HUES48 (cell line): ENCODE measurements around the gene SAMM50.
A peak's percentile ranks its signal among the peaks of the same experiment; 100 is the strongest.

Source experiments
- H3K27ac ChIP-seq: one replicate; pipeline ENCODE4 v1.7.0; 2013; ENCODE audit warnings: low read depth, low read length, inconsistent platforms
- H3K27me3 ChIP-seq: 2 replicates; pipeline ENCODE4 v1.6.1; 2013; ENCODE audit warnings: mild to moderate bottlenecking, low read length; ENCODE audit not compliant: control insufficient read depth, insufficient read depth
- H3K36me3 ChIP-seq: 2 replicates; pipeline ENCODE4 v1.6.1; 2013; ENCODE audit warnings: low read length; ENCODE audit not compliant: control insufficient read depth, insufficient read depth
- H3K4me1 ChIP-seq: 2 replicates; pipeline ENCODE4 v1.6.1; 2013; ENCODE audit warnings: mild to moderate bottlenecking, low read length; ENCODE audit not compliant: control insufficient read depth, insufficient read depth
- H3K4me3 ChIP-seq: 2 replicates; pipeline ENCODE4 v1.5.1; 2013; ENCODE audit warnings: mild to moderate bottlenecking, low read depth, low read length
- H3K9ac ChIP-seq: 2 replicates; pipeline ENCODE4 v1.6.1; 2013; ENCODE audit warnings: mild to moderate bottlenecking, low read depth, low read length, moderate library complexity
- H3K9me3 ChIP-seq: 2 replicates; pipeline ENCODE4 v1.6.1; 2013; ENCODE audit warnings: low read length; ENCODE audit not compliant: control insufficient read depth, insufficient read depth

SAMM50 gene

DNA sequence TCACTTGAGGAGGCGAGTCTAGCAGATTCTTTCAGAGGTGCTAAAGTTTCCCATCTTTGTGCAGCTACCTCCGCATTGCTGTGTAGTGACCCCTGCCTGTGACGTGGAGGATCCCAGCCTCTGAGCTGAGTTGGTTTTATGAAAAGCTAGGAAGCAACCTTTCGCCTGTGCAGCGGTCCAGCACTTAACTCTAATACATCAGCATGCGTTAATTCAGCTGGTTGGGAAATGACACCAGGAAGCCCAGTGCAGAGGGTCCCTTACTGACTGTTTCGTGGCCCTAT, 8.9 kb upstream of the SAMM50 start:
- H3K9ac ChIP-seq = no peak overlapping the region
- no peaks in the 10 kb centered on the region for H3K4me1 ChIP-seq
- no peaks in the 10 kb centered on the region for H3K27me3 ChIP-seq
- H3K4me3 ChIP-seq = no peak overlapping the region
- H3K27ac ChIP-seq = no peak overlapping the region
- H3K9me3 ChIP-seq = no peaks in the 10 kb centered on the region
- H3K36me3 ChIP-seq = peaks cover 47% of the 10 kb centered on the region

DNA sequence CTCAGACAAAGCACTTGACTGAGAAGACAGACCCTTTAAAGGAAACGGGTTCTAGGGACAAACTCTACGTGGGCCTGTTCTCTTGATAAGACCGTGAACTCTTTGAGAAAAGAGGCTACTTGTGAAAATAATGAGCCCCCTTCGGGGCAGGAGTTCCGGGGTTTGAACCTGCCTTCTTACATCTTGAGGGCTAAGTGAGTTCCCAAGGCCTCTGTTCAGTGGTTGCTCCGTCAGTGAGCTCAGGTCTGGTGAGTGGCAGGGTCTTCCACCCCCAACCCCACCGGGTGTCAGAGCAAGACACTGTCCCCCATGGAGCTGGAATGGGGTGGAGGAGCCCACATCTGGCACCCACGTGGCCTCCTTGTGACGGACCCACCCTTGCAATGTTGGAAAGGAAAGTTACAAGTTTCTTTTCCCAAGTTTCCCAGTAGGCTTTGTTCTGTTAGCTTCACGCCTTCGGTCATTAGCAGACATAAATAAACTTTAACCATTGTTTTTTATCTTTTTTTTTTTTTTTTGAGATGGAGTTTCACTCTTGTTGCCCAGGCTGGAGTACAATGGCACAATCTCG, 6.3 kb upstream of the SAMM50 start:
- Histone ChIP-seq H3K36me3 (peaks cover 27% of the 10 kb centered on the region), H3K9ac (no peak overlapping the region), H3K9me3 (no peaks in the 10 kb centered on the region)

DNA sequence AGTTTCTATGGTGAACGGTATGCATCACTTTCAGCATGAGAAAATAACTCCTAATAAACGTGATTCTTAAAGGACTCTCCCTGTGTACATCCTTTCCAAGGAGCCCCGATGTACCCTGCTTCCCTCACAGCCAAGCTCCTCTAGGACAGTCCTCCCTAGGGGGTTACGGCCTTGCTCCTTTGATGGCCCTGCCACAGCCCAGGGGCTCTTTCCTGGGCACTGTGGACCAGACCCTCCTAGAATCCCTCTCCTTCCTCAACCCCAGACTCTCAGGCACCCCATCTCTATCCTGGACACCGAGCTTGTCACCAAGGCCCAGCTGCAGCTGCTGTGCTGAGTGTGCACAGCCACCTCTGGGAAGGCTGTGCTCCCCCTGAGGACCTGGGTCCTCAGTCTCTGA, 3.9 kb upstream of the SAMM50 start:
- H3K36me3 ChIP-seq = peaks cover 9% of the 10 kb centered on the region

More for the DNA sequence above, 6.3 kb upstream of the SAMM50 start:
- H3K4me3 ChIP-seq = no peak overlapping the region
- no peaks in the 10 kb centered on the region for H3K27me3 ChIP-seq
- no peaks in the 10 kb centered on the region; the same call in 1 of the 2 replicates for H3K4me1 ChIP-seq
- no peak overlapping the region for H3K27ac ChIP-seq

DNA sequence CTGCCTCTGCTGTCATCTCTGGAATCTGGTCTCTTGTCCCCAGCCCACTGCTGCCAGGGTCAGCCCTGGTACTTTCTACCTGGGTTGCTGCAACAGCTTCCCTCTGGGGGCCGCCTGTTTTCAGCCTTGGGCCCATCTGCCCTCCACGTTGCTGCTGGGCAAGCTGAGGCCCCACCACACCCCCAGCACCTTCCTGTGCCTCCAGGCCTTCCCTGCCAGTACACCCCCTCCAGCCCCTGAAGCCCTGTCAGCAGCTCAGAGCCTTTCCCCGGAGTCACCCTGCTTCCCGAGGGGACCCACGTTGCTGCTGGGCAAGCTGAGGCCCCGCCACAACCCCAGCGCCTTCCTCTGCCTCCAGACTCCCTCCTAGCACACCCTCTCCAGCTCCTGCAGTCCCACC, 3.3 kb upstream of the SAMM50 start:
- Histone ChIP-seq H3K36me3 (0 out of 2 replicates have a peak, but pooled peaks cover 4% of the 10 kb centered on the region), H3K4me3 (no peak overlapping the region), H3K27me3 (no peaks in the 10 kb centered on the region), H3K9me3 (no peaks in the 10 kb centered on the region), H3K9ac (no peak overlapping the region), H3K27ac (no peak overlapping the region), H3K4me1 (peaks cover 15% of the 10 kb centered on the region)

More for the DNA sequence above, 3.9 kb upstream of the SAMM50 start:
- H3K4me1 ChIP-seq = peaks cover 10% of the 10 kb centered on the region
- H3K9me3 ChIP-seq = no peaks in the 10 kb centered on the region
- H3K27me3 ChIP-seq = no peaks in the 10 kb centered on the region
- no peak overlapping the region for H3K4me3 ChIP-seq
- H3K9ac ChIP-seq = no peak overlapping the region
- no peak overlapping the region for H3K27ac ChIP-seq

DNA sequence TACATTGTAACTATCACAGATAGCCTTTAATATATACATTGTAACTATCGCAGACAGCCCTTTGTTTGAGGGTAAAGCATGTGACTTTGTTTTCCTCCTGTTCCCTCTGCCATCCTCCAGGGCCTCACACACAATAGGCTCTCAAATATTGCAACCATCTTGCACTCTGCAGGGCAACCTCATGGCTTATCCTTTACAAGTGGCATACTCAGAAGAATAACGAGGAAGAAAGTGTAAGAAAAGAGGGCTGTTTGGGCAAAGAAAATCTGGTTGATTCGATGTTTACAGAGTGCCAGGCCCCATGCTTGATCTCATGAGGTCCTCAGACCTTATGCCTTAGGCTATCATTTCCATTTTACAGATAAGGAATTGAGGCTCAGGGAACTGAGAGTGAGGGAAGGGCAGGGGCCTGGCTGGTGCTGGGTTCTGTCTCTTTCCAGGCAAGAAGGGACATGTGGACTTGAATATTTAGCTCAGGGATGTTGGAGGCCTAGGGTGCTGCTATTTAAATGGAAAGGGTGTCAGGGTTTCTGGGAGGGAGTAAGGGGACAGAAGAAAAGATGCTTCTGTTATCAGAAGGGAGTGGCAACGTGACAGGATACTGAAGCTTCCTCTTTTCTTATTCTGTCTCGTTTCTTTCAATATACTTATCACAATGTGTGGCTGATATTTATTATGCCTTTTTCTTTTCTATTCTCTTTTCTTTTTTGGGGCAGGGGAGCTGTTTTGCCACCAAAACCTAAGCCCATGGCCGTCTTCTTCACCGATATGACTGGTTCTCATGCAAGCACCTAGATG, 1.1 kb upstream of the SAMM50 start:
- H3K9me3 ChIP-seq = no peaks in the 10 kb centered on the region
- H3K9ac ChIP-seq = peak overlapping the region; percentile 74; the same call in 1 of the 2 replicates
- peak overlapping the region; percentile 74 for H3K4me3 ChIP-seq
- H3K4me1 ChIP-seq = peaks cover 20% of the 10 kb centered on the region
- H3K27ac ChIP-seq = no peak overlapping the region
- H3K36me3 ChIP-seq = no peaks in the 10 kb centered on the region
- no peaks in the 10 kb centered on the region for H3K27me3 ChIP-seq

DNA sequence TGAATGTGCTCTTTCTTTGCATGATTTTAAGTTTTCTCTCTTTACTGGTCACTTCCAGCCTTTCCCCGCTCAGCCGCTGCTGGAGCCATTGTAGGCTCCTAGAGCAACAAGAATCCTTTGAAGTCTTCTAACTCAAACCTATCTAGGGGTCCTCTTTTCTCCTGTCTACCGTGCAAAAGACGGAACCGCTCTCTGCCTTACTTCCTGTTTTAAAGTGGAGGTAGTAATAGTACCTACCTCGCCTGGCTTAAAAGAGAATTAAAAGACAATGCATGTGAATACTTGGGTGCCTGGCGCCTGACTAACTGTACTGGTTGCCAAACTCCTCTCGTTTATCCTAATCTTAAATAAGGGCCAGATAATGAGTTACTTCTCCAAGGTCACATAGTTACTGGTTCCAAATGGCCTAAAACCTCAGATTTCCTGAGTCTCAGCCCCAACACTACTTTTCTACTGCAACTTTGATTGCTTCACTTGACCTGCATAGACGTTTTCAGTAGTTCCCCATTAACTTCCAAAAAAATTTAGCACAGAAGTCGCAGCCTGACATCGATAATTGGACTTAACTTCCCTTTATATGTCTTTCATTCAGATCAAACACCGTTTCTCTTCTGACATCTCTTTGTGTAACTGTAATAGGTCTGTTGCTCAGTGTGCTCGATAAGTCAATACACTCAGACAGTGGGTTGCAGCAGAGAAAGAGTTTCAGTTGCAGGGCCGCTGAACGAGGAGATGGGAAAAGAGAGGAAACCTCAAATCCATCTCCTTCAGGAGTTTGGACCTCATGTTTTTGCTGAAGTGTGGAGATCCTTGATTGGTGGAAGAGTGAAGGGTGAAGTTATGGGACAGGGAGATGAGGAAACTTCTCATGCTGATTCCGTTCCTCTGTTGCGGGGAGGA, 891 bp downstream of the SAMM50 start:
- H3K9me3 ChIP-seq = no peaks in the 10 kb centered on the region
- H3K9ac ChIP-seq = peak overlapping the region; percentile 74
- H3K27ac ChIP-seq = peak overlapping the region; percentile 88
- peaks cover 20% of the 10 kb centered on the region for H3K4me1 ChIP-seq
- H3K36me3 ChIP-seq = no peaks in the 10 kb centered on the region; the same call in 1 of the 2 replicates
- peak overlapping the region; percentile 74 for H3K4me3 ChIP-seq
- no peaks in the 10 kb centered on the region for H3K27me3 ChIP-seq

DNA sequence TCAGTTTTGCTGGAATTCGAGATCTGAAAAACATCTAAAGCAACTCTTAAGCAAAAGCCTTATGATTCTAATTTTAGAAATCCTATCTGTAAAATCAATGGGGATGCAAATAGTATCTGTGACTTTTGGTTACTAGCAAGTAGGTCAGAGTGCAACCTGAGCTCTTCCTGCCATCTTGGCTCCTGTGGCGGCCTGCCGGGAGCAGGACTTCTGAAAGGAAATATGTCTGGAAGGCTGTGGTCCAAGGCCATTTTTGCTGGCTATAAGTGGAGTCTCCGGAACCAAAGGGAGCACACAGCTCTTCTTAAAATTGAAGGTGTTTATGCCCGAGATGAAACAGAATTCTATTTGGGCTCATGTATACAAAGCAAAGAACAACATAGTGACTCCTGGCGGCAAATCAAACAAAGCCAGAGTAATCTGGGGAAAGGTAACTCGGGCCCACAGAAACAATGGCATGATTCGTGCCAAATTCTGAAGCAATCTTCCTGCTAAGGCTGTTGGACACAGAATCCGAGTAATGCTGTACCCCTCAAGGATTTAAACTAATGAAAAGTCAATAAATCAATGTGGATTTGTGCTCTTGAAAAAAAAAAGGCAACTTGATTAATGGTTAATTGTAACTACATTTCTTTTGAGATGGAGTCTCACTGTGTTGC, 1.7 kb downstream of the SAMM50 start:
- no peak overlapping the region for H3K9ac ChIP-seq
- H3K27me3 ChIP-seq = no peaks in the 10 kb centered on the region
- no peak overlapping the region for H3K27ac ChIP-seq
- peaks cover 20% of the 10 kb centered on the region for H3K4me1 ChIP-seq
- H3K9me3 ChIP-seq = no peaks in the 10 kb centered on the region
- H3K4me3 ChIP-seq = peak overlapping the region; percentile 74
- no peaks in the 10 kb centered on the region; the same call in 1 of the 2 replicates for H3K36me3 ChIP-seq

DNA sequence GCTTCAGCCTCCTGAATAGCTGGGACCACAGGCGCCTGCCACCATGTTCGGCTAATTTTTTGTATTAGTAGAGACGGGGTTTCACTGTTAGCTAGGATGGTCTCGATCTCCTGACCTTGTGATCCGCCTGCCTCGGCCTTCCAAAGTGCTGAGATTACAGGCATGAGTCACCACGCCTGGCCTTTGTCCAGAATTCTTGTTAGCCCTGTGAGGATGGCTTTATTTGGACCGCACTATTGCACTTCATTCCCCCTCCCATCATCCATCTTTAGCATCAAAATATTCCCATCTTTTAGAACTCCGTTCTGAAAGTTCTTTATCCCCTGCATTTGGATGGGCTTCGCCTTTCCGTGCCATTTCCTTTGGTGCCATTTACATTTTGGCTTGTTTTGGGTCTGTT, 2.6 kb downstream of the SAMM50 start:
- H3K27ac ChIP-seq = no peak overlapping the region
- H3K4me3 ChIP-seq = no peak overlapping the region
- no peaks in the 10 kb centered on the region; the same call in 1 of the 2 replicates for H3K36me3 ChIP-seq
- no peak overlapping the region for H3K9ac ChIP-seq
- peaks cover 20% of the 10 kb centered on the region for H3K4me1 ChIP-seq
- no peaks in the 10 kb centered on the region for H3K9me3 ChIP-seq
- no peaks in the 10 kb centered on the region for H3K27me3 ChIP-seq

DNA sequence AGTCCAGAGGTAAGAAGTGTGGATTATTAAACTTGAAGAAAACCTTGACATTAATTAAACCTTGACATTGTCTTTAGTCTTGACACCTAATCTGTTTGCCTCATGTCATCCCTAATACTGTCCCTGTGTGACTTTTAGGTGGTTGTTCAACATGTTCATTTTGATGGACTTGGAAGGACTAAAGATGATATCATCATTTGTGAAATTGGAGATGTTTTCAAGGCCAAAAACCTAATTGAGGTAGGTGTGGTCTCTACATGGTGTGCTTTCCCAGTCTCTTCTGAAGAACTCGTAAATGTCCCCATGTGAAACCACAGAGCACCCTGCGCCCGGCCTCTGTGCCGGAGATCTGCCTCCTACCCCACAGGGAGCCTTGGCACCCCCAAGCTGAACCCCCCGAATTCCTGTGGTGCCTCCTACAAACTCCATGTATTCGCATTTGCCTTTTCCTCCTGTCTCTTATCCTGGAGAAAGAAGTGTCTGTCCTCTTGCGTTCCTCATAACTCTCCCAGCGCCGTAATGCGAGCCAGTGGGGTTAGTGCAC, 9.1 kb downstream of the SAMM50 start:
- no peaks in the 10 kb centered on the region for H3K9me3 ChIP-seq
- peaks cover 61% of the 10 kb centered on the region for H3K36me3 ChIP-seq
- H3K4me3 ChIP-seq = no peak overlapping the region
- H3K27ac ChIP-seq = no peak overlapping the region
- H3K9ac ChIP-seq = no peak overlapping the region
- H3K4me1 ChIP-seq = no peaks in the 10 kb centered on the region
- H3K27me3 ChIP-seq = no peaks in the 10 kb centered on the region

DNA sequence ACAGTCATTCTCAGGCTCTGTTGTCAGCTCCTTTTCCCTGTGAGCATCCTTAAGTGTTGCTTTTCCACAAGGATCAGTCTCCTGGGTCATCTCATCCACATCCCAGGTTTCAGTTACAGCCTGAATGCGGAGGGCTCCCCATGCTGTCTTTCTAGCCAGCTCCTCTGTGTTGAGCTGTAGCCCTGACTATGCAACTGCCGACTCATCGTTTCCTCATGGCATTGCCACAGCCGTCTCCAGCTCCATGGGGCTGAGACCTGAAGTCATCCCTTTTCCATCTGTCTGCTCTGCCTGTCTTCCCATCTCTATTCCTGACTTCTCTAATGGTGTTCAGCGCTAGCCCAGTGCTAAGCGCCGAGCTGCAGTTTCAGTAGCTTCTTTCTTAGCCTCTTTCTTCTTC, 11.8 kb downstream of the SAMM50 start:
- Histone ChIP-seq H3K9ac (no peak overlapping the region), H3K36me3 (peaks cover 80% of the 10 kb centered on the region), H3K4me3 (no peak overlapping the region), H3K9me3 (no peaks in the 10 kb centered on the region), H3K4me1 (no peaks in the 10 kb centered on the region), H3K27me3 (no peaks in the 10 kb centered on the region), H3K27ac (no peak overlapping the region)
